ENCODE data around the gene CNDP2. TPM values are rescaled to one million over a fixed set of nuclear protein-coding genes. Genes with fewer than 3 reads are reported as not detected.

Gene CNDP2
- total RNA-seq, 1 donor from 2014 or later = 213 TPM

DNA sequence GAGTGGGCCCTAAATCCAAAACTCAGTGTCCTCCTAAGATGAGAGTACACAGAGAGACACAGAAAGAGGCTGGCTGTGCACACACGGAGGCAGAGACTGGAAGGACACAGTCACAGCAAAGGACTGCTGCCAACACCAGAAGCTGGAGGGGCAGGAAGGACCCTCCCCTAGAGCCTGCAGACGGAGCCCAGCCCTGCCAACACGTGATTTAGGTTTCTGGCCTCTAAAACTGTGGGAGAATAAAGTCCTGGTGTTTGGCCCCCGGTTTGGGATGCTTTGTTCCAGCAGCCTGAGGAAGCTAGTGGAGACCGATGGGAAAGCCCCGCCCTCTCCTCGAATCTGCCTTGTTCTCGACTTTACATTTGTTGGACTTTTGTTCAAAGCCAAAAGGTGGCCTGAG lies 48.7 kb downstream of the CNDP2 start:
- Histone ChIP-seq H3K9me3 (no peaks in the 10 kb centered on the region), H3K27me3 (no peaks in the 10 kb centered on the region), H3K4me1 (no peaks in the 10 kb centered on the region), H3K4me3 (no peak overlapping the region), H3K27ac (peak overlapping the region; percentile 36), H3K36me3 (no peaks in the 10 kb centered on the region)
- DNase-seq (no peak), ATAC-seq (no peak)
- intact Hi-C loops (cut with DNase I) = no loop called here
- TF ChIP-seq, protein P1, sequence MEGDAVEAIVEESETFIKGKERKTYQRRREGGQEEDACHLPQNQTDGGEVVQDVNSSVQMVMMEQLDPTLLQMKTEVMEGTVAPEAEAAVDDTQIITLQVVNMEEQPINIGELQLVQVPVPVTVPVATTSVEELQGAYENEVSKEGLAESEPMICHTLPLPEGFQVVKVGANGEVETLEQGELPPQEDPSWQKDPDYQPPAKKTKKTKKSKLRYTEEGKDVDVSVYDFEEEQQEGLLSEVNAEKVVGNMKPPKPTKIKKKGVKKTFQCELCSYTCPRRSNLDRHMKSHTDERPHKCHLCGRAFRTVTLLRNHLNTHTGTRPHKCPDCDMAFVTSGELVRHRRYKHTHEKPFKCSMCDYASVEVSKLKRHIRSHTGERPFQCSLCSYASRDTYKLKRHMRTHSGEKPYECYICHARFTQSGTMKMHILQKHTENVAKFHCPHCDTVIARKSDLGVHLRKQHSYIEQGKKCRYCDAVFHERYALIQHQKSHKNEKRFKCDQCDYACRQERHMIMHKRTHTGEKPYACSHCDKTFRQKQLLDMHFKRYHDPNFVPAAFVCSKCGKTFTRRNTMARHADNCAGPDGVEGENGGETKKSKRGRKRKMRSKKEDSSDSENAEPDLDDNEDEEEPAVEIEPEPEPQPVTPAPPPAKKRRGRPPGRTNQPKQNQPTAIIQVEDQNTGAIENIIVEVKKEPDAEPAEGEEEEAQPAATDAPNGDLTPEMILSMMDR (IDR thresholded peaks at IDR 0.05) = no peak

DNA sequence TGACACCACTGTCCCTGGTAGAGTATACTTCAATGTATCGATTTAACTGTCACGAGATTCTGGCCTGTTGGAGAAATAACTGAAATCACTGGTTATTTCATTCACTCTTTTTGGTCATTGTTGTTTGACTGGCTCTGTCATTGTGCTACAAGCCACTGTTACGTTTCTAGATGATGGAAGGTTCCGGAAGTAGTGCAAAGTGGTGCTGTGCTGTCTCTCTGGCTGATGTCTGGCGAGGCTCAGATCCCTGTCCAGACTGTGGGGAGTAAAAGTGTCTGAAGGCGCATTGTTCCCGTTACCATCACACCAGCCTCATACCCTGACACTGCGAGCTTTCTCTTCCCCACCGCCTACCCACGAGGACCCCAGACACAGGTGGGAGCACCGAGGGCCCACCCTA lies 49.8 kb downstream of the CNDP2 start:
- no peak overlapping the region for H3K4me3 ChIP-seq
- H3K27ac ChIP-seq = peak overlapping the region; percentile 52
- intact Hi-C loops (cut with DNase I) = no loop called here
- no peak for ATAC-seq
- TF ChIP-seq, protein P1 (IDR thresholded peaks at IDR 0.05) = no peak
- no peak for DNase-seq
- no peaks in the 10 kb centered on the region for H3K9me3 ChIP-seq
- no peaks in the 10 kb centered on the region for H3K4me1 ChIP-seq
- H3K27me3 ChIP-seq = no peaks in the 10 kb centered on the region
- no peaks in the 10 kb centered on the region for H3K36me3 ChIP-seq

DNA sequence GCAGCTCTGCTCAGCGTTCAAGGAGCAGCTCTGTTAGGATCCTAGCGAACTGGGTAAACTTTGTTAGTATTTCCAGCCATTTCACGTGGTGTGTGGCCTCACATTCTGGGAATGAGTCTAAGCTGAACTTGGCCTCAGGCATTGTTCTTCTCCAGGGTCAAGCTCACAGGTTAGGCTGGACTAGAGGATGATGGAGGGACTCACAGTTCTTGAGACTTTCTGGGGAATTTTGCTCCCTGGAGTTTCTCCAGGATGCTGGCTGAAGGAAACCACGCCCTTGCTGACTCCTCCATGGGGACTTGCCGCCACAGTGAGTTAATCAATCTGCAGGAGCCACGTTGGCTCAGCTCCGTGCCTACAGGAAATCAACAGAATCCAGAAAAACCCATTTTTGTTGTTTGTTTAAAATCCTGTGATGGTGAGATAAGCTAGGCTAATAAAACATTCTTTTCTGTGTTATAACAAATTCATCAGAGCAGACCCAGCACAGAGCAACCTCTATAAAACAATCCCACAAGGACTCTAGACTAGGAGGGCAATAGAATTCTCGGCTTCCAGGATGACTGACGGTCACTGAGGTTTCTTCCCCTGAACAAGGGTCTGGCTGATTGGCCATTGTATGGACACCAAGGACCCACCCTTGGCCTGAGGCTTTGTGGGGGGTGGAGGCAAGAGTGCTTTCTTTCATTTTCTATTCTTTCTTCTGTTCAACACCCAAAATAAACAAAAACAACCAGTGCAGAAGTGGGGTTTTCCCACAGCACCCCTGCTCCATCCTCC lies 50.8 kb downstream of the CNDP2 start:
- no peak overlapping the region for H3K4me3 ChIP-seq
- DNase-seq (no peak), ATAC-seq (peak; percentile 8)
- TF ChIP-seq, protein P1 (IDR thresholded peaks at IDR 0.05) = no peak
- intact Hi-C loops (cut with DNase I) = no loop called here
- H3K36me3 ChIP-seq = no peaks in the 10 kb centered on the region
- no peaks in the 10 kb centered on the region for H3K4me1 ChIP-seq
- peak overlapping the region; percentile 52 for H3K27ac ChIP-seq
- H3K27me3 ChIP-seq = no peaks in the 10 kb centered on the region
- H3K9me3 ChIP-seq = no peaks in the 10 kb centered on the region

DNA sequence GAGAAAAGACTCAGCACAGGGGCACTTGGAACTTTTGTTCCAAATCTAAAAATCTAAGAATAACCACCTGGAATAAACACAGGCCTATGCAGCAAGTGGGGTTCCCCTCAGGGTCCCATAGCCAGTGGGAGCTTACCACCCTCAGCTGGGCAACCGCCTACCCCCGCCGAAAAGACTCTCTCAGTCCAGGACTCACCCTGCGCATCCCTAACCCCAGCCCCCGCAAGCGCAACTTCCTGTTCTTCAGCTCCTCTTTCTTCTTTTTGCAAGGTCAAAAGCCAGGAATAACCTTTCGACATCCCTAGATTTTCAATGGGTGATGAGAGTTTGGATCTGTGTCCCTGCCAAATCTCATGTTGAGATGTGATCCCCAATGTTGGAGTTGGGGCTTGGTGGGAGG lies 51.7 kb downstream of the CNDP2 start:
- Histone ChIP-seq H3K36me3 (no peaks in the 10 kb centered on the region), H3K4me1 (no peaks in the 10 kb centered on the region), H3K4me3 (no peak overlapping the region), H3K27ac (peak overlapping the region; percentile 52), H3K9me3 (no peaks in the 10 kb centered on the region), H3K27me3 (no peaks in the 10 kb centered on the region)
- intact Hi-C loops (cut with DNase I) = no loop called here
- no peak for DNase-seq
- TF ChIP-seq, protein P1 (IDR thresholded peaks at IDR 0.05) = no peak
- ATAC-seq = no peak

DNA sequence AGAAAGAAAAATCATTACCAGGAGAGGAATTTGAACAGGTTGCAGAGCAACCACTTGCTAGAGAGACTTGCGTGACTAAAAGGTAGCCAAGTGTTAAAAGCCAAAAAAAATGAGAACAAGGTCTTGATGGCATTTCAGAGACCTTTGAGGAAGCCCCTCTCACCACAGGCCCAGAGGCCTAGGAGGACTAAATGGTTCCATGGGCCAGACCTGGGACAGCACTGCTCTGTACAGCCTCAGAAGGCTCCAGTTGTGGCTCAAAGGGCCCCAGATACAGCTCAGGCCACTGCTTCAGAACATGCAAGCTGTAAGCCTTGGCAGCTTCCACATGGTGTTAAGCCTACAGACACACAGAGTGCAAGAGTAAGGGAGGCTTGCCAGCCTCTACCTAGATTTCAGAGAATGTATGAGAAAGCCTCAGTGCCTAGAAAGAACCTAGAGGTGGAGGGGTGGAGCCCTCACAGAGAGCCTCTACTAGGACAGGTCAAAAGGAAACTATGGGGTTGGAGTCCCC lies 53.5 kb downstream of the CNDP2 start:
- intact Hi-C loops (cut with DNase I) = loop anchor here (10.0 kb wide), 1 partner anchor 195 kb away; no protein-coding TSS in a partner anchor
- Histone ChIP-seq H3K27me3 (no peaks in the 10 kb centered on the region), H3K4me1 (no peaks in the 10 kb centered on the region), H3K27ac (no peak overlapping the region), H3K36me3 (no peaks in the 10 kb centered on the region), H3K4me3 (no peak overlapping the region), H3K9me3 (no peaks in the 10 kb centered on the region)
- no peak for ATAC-seq
- TF ChIP-seq, protein P1 (IDR thresholded peaks at IDR 0.05) = no peak
- no peak for DNase-seq
